Ovary (tissue), 9 donors: Measurements from ENCODE around the gene ENTR1. TPM values are rescaled to one million over a fixed set of nuclear protein-coding genes. Genes with fewer than 3 reads are reported as not detected.

ENCODE experiments used
- DNase-seq, 5 donors: peaks; one replicate each; pipeline ENCODE4 v3.0.0-alpha.2; 2019 to 2020
- H3K27ac ChIP-seq, 2 donors: fragments of 200-600 bp; one replicate each; pipeline versions ENCODE4 v1.5.1 to v1.8.0; 2019 to 2022
- H3K27me3 ChIP-seq: fragments of 200-600 bp; one replicate; pipeline ENCODE4 v1.8.0; 2022
- H3K36me3 ChIP-seq: fragments of 200-600 bp; sonication (generic); one replicate; pipeline ENCODE4 v1.5.1; 2019
- H3K4me1 ChIP-seq: one replicate; pipeline ENCODE4 v1.8.1; 2013; ENCODE audit warnings: mild to moderate bottlenecking, moderate library complexity; ENCODE audit not compliant: insufficient read depth
- H3K4me3 ChIP-seq: fragments of 200-600 bp; sonication (generic); one replicate; pipeline ENCODE4 v1.5.1; 2017
- H3K9me3 ChIP-seq, 2 donors: fragments of 200-600 bp in 1 of 2; sonication (generic) in 1 of 2; one replicate each; pipeline versions ENCODE4 v1.5.1 to v1.8.1; 2013 to 2019; ENCODE audit warnings: mild to moderate bottlenecking in 1 of 2, moderate library complexity in 1 of 2
- EP300 ChIP-seq: sonication (generic); formaldehyde crosslinking; IDR thresholded peaks from one replicate; pipeline ENCODE4 v1.6.1; 2017; ENCODE audit warnings: antibody characterized with exemption
- POLR2A ChIP-seq: fragments of 450-650 bp; IDR thresholded peaks from one replicate; pipeline ENCODE4 v1.6.1; 2017; ENCODE audit warnings: antibody characterized with exemption, mild to moderate bottlenecking, moderate library complexity
- WGBS, 3 donors: extraction: QIAGEN DNeasy Blood & Tissue Kit in 1 of 3; methylation state at CpG; one replicate each; pipeline versions ENCODE4 v1.1.5 to v1.1.7; 2013 to 2017; 5-methylcytosine and 5-hydroxymethylcytosine counted together
- intact Hi-C, 4 donors: fragments of 100-400 bp; cut with DNase I; formaldehyde crosslinking; loops; one replicate each; pipeline versions ENCODE4 v1.11.0 to v1.15.1; 2022 to 2023
- polyA plus RNA-seq, 2 donors: library from polyadenylated mRNA; stranded (reverse); fragments of 200-250 nt in 1 of 2; fragments of 350-450 nt in 1 of 2; fragmentation: Illumina TruSeq in 1 of 2; extraction: RNeasy Lipid Tissue Mini Kit (QIAGEN cat#74804) in 1 of 2; gene quantifications; one replicate each; pipeline ENCODE4 v1.2.3, GENCODE V29; 2013 to 2014
- total RNA-seq, 7 donors: library from RNA; depleted of rRNA in 2 of 7; stranded (reverse); fragments of >200 nt in 2 of 7; fragmentation: NEBNext Ultra II Directional in 3 of 7; extraction: Animal tissue kit (Norgen Biotek cat#: 25700) in 3 of 7; gene quantifications; one replicate each; pipeline versions ENCODE4 v1.1.0 to v1.2.4, GENCODE V29; 2016 to 2023
- TF ChIP-seq, protein P1 (sequence below), 3 donors: fragments of 450-650 bp in 2 of 3; fragments of 200-600 bp in 1 of 3; IDR thresholded peaks; one replicate each; pipeline versions ENCODE4 v1.5.1 to v1.8.0; 2016 to 2022; ENCODE audit warnings: antibody characterized with exemption in 3 of 3, mild to moderate bottlenecking in 1 of 3
- donor health status: DM: no; HTN: no; CAD: no; lungs with moderate emphysema.
- donor health status: DM: no; HTN: no; CAD: no.
- donor health status: Bipolar disorder and iron deficiency.
- donor health status: DM: yes; HTN: yes; CAD: no.
- donor health status: DM: no; HTN: no; CAD: no.
- donor health status: DM: yes; HTN: yes; CAD: no.

The ENTR1 gene
- total and polyA plus RNA-seq, 9 donors = 19.3 to 52.5 (median 27.2) TPM

DNA sequence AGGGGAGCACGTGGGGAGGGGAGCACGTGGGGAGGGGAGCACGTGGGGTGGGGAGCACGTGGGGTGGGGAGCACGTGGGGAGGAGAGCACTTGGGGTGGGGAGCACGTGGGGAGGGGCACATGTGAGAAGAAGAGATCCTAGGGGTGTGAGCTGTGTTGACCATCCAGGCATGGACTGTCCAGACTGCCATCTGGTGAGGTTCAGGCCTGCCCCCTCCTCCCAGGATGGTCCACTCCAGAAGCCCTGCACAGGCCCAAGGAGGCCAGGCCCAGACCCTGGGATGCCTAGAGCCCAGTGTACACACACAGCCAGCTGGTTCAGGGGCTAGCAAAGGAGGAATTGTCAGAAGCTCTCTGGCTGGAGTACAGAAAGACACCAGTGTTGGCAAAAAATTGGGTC lies 12.8 kb downstream of the ENTR1 start:
- peaks cover 13% of the 10 kb centered on the region for H3K4me1 ChIP-seq
- intact Hi-C loops = no loop called here
- no peaks in the 10 kb centered on the region for H3K27me3 ChIP-seq
- 42 to 90% (median 75%) methylated on average over 2 to 6 of the region's 6 CpGs for WGBS, 3 donors
- H3K4me3 ChIP-seq = no peak overlapping the region
- TF ChIP-seq, protein P1, sequence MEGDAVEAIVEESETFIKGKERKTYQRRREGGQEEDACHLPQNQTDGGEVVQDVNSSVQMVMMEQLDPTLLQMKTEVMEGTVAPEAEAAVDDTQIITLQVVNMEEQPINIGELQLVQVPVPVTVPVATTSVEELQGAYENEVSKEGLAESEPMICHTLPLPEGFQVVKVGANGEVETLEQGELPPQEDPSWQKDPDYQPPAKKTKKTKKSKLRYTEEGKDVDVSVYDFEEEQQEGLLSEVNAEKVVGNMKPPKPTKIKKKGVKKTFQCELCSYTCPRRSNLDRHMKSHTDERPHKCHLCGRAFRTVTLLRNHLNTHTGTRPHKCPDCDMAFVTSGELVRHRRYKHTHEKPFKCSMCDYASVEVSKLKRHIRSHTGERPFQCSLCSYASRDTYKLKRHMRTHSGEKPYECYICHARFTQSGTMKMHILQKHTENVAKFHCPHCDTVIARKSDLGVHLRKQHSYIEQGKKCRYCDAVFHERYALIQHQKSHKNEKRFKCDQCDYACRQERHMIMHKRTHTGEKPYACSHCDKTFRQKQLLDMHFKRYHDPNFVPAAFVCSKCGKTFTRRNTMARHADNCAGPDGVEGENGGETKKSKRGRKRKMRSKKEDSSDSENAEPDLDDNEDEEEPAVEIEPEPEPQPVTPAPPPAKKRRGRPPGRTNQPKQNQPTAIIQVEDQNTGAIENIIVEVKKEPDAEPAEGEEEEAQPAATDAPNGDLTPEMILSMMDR (IDR thresholded peaks at IDR 0.05) = no peak
- TF ChIP-seq POLR2A (no peak), EP300 (no peak)
- DNase-seq = no peak
- H3K9me3 ChIP-seq = no peaks in the 10 kb centered on the region
- no peak overlapping the region for H3K27ac ChIP-seq
- no peaks in the 10 kb centered on the region for H3K36me3 ChIP-seq

DNA sequence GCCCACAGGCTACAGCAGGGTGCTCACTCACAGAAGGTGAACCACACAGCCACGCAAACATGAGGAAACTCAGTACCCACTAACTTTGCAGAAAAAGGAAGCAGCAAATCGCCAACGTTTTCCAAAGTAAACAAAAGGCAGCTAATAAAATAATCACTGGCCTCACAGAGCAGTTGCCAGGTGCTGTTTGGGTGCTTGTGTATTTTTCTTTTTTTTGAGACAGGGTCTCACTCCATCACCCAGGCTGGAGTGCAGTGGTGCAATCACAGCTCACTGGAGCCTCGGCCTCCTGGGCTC lies 14.2 kb downstream of the ENTR1 start:
- 79 to 85% (median 83%) methylated on average over 4 of the region's 4 CpGs for WGBS, 3 donors
- TF ChIP-seq POLR2A (no peak), EP300 (no peak)
- TF ChIP-seq, protein P1 (IDR thresholded peaks at IDR 0.05) = no peak
- H3K27ac ChIP-seq = no peak overlapping the region
- H3K27me3 ChIP-seq = no peaks in the 10 kb centered on the region
- H3K4me3 ChIP-seq = no peak overlapping the region
- DNase-seq = no peak
- peaks cover 13% of the 10 kb centered on the region for H3K4me1 ChIP-seq
- intact Hi-C loops = no loop called here
- no peaks in the 10 kb centered on the region for H3K9me3 ChIP-seq
- H3K36me3 ChIP-seq = no peaks in the 10 kb centered on the region

DNA sequence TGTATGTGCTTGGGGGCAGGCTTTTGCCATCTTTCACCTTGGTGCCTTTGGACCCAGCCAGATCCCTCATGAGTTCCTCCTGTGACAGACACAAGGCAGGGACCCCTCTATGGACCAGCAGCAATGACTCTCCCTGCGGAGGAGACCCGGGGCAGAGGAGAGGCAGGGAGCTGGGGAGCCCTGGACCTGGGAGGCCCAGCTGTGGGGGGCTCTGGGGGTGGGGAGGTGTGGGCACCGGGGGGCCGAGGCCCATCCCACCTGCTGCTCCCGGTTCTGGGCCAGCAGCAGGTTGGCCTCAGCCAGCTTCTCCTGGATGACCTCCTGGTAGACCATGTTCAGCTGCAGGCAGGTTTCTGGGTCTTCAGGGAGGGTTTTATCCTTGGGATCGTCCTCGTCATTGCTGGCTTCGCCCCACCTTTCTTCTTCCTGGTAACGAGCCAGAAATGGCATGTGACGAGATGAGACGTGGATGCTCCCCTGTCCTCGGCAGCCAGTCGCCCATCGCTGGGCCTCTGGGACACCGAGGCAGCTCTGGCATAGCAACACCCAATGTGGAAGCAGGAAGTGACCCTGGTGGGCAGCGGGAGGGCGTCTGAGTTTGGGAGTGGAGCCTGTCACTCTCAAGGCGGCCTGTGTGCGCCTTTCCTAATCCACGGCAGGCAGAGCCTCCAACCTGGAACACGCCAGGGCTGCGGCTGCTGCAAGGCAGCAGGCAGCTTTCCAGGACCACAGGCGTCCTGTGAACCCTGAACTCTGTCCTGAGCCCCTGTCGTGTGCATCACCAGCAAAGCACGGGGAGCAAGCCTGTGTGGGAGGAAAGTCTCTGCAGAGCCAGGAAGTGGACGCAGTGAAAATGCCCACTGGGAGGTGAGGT lies 14.8 kb downstream of the ENTR1 start:
- H3K27me3 ChIP-seq = no peaks in the 10 kb centered on the region
- WGBS, 3 donors = 81 to 84% (median 82%) methylated on average over 26 of the region's 26 CpGs
- no peak overlapping the region for H3K4me3 ChIP-seq
- H3K36me3 ChIP-seq = no peaks in the 10 kb centered on the region
- TF ChIP-seq POLR2A (no peak), EP300 (no peak)
- TF ChIP-seq, protein P1 (IDR thresholded peaks at IDR 0.05) = no peak
- H3K9me3 ChIP-seq = no peaks in the 10 kb centered on the region
- no peak overlapping the region for H3K27ac ChIP-seq
- peak in 1 of 5 donors; percentile 19 for DNase-seq
- intact Hi-C loops = no loop called here
- H3K4me1 ChIP-seq = peaks cover 13% of the 10 kb centered on the region

DNA sequence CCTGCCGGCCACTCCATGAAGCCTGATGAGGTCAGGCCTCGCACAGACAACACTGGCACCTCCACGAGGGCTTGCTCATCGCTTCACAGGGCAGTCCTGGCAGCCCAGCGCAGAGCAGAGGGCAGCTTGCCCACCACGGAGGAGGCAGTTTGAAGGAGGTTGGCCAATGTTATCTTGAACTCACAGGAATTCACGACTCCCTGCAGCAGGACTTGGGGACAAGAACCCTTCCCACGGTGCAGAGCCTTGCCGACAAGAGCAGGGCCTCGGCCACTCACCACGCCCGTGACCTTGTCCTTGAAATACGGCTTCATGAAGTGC lies 15.4 kb downstream of the ENTR1 start:
- DNase-seq = no peak
- H3K9me3 ChIP-seq = no peaks in the 10 kb centered on the region
- 81 to 88% (median 85%) methylated on average over 11 to 13 of the region's 13 CpGs for WGBS, 3 donors
- H3K4me1 ChIP-seq = peaks cover 9% of the 10 kb centered on the region
- no peak overlapping the region for H3K27ac ChIP-seq
- TF ChIP-seq, protein P1 (IDR thresholded peaks at IDR 0.05) = no peak
- TF ChIP-seq POLR2A (no peak), EP300 (no peak)
- no peaks in the 10 kb centered on the region for H3K27me3 ChIP-seq
- H3K36me3 ChIP-seq = no peaks in the 10 kb centered on the region
- intact Hi-C loops = no loop called here
- no peak overlapping the region for H3K4me3 ChIP-seq
